AG10803 (cell line): ENCODE measurements around the gene EEFSEC.

Source experiments
- DNase-seq: peaks from one replicate; pipeline ENCODE4 v3.0.0; 2010; ENCODE audit warnings: low read depth
- H3K4me3 ChIP-seq: 2 replicates; pipeline ENCODE4 v1.5.1; 2011; ENCODE audit warnings: mild to moderate bottlenecking, low read length, control low read depth
- TF ChIP-seq, protein P1 (sequence below): conservative IDR thresholded peaks from 2 replicates; pipeline ENCODE4 v1.5.1; 2011; ENCODE audit warnings: mild to moderate bottlenecking, low read length, control low read depth, inconsistent platforms

The EEFSEC gene

DNA sequence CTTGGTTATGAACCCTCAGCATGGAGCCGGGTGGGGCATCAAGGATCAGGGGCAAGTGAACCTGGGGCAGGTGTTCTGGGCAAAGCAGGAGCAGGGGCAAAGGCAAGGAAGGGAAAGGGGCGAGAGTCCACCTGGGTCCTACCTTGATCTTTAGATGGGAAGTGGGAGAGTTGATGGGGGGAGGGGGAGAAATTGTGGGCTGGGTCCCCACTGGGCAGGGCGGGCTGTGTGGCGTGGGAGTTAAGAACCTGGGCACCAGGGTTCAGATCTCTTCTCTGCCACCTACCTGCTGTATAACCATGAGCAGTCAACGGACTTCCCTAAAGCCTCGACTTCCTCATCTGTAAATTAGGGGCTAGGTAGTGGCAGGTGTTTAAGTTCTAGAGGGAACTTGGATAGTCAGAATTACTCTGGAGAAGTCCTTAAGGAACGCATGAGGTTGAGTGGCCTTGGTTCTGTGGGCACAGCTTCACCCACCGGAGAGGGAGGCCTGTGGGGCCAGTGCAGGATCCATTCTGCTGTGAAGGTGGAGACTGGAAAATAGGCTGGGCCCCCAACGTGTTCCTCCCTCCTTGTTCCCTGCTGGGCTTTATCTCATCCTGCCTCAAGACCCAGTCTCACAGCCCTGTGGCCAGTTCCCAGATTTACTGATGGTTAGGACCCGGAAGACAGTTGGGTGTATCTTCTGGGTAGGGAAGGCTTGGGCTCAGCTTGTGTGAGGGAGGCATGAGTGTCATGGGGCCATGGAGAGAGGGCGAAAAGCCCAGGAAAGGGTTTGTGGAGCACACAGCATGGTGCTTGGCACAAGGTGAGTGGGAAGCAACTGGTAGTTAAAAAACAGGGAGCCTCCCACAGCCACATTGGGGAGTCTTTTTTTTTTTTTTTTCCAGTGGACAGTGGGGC is 90.6 kb downstream of the EEFSEC start:
- TF ChIP-seq, protein P1, sequence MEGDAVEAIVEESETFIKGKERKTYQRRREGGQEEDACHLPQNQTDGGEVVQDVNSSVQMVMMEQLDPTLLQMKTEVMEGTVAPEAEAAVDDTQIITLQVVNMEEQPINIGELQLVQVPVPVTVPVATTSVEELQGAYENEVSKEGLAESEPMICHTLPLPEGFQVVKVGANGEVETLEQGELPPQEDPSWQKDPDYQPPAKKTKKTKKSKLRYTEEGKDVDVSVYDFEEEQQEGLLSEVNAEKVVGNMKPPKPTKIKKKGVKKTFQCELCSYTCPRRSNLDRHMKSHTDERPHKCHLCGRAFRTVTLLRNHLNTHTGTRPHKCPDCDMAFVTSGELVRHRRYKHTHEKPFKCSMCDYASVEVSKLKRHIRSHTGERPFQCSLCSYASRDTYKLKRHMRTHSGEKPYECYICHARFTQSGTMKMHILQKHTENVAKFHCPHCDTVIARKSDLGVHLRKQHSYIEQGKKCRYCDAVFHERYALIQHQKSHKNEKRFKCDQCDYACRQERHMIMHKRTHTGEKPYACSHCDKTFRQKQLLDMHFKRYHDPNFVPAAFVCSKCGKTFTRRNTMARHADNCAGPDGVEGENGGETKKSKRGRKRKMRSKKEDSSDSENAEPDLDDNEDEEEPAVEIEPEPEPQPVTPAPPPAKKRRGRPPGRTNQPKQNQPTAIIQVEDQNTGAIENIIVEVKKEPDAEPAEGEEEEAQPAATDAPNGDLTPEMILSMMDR: no peak
- DNase-seq: no peak
- H3K4me3 ChIP-seq: no peak overlapping the region

- no peak overlapping the region for H3K4me3 ChIP-seq
- TF ChIP-seq, protein P1: no peak
- no peak for DNase-seq
These were observed 92.2 kb downstream of the EEFSEC start for GRCh38 chr3:128245460-128245859.

DNA sequence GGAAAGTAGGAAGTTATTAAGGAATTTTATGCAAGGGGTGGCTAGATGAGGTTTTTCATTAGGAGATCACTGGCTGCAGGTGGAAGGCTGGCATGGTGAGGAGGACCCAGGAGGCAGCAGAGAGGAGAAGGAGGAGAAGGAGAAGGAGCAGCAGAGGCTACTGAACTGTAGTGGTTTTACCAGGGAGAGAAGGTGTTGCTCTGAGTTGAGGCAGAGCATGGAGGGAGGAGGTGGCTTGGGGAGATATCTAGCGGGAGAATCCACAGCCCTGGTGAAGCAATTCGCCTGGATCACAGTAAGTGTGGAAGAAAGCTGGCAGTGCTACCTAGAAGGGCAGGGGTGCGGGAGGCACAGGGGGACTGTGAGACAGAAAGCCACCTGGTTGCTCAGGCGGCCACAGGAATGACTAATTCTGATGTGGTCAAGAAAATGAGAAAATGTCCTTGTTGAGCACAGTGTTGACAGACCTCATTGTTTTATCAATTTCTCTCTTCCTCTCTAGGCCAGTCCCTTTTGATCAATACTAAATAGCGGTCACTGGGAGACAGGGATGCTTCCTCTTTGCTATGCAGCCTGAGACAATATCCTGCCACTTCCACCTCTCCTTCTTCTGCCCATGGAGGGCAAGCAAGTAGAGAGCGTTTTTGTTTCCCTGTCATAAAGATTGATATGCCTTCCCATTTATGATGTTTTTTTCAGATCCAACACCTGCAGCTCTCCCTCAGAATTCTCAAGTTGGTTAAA is 94.6 kb downstream of the EEFSEC start:
- no peak overlapping the region for H3K4me3 ChIP-seq
- DNase-seq: no peak
- TF ChIP-seq, protein P1: no peak

DNA sequence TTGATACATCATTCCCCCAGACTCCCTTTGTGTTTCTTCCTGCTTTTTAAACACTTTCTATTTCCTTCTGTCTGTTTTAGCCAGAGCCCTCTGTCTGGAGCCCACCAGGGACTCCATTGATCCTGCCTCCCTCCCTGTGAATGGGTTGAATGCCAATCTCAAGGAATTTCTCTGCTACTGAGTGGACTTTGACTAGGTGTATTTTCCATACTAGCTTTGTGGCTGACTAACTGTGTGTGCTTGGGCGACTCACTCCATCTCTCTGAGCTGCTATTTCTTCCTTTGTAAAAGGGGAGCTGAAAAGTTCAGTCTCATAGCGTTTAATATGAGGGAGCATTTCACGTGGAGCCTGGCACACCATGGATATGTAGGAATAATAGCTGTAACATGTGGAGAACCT is 98.8 kb downstream of the EEFSEC start:
- TF ChIP-seq, protein P1: no peak
- H3K4me3 ChIP-seq: no peak overlapping the region
- DNase-seq: no peak

- TF ChIP-seq, protein P1: no peak
- H3K4me3 ChIP-seq: no peak overlapping the region
- DNase-seq: no peak
These were observed 99.9 kb downstream of the EEFSEC start for GRCh38 chr3:128253150-128253549.

DNA sequence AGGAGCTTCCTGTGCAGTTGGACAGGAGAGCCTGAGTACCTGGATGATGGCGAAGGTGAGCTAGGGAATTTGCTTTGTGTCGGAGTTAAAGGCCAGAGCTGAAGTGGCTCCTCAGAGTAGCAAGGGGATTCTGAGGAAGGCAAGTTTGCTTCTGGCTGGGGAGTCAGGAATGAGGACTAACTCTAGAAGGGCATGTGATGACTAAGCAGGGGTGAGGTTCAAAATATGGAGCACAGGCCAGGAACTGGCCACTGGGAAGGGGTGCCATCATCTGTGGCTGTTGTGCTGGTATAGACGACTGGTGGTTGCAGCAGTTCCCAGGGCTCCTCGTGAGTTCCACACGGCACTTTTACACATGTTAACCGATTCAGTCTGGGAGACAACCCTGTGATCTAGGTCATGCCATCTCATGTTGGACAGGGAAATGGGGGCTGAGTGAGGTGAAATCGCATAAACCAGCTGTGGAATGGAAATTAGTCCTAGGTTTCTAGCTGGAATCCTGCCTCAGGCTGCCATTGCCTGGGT is 100.8 kb downstream of the EEFSEC start:
- H3K4me3 ChIP-seq: no peak overlapping the region
- TF ChIP-seq, protein P1: no peak
- no peak for DNase-seq
